HuH-7 (cell line): Measurements from ENCODE around the gene TMEM184A.
A peak's percentile ranks its signal among the peaks of the same experiment; 100 is the strongest.

Experiments
- DNase-seq: peaks from one replicate; pipeline ENCODE4 v3.0.0; 2011; ENCODE audit warnings: low spot score

Gene TMEM184A

DNA sequence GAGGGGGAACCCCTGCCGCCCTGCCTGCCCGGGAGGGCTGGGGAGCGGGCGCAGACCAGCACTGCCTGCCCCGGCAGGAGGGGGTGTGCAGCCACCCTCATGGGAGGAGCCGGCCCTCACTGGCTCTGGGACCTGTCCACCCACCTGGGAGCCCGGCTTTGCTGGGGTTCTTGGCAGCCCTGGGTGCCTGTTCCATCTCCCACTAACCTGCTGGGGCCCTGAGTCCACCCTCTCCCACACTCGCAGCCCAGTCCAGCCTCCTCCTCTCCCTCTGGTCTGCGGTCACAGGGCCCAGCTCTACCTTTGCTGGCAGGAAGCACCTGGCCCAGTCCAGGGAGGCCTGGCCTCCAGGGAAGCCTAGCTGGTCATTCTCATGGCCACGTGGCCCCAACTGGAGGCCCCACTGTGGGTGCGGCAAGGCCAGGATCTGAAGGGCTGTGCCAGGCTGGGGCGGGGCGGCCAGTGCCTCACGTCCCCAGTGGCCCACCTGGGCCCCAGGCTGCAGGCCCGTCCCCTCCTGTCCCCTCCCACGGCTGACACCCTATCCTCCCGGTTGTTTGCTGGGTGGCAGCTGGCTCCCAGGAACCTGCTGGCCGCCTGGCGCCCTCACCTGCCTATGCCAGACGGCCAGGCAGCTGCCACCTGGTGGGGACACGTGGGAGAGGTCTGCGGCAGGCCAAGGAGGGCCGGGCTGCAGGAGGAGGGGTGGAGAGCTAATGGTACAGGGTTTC lies at the start of gene TMEM184A:
Gene TMEM184A, minus strand, starts transcription at position 393 of the 731 bp plus-strand sequence. CDS start 721 bp downstream, outside the sequence.
- peak; percentile 94 for DNase-seq

DNA sequence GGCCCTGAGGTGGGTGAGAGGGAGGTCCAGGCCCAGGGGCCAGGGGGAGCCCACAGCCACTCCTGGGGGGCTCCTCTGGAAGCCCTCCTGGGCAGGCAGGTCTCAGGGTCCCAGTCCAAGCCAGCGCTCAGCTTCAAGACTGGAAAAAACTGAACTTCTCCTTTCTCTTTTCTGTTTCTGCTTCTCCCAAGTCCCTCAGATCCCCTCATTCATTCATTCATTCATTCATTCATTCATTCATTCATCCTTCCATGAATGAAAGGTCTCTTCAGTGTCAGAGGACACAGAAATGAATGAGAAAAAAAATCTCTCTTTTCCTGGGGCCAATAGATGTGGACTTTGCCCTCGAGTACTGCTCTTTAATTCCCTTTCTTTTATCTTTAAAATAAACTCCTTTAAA lies 48.4 kb upstream of the TMEM184A start:
- no peak for DNase-seq

DNA sequence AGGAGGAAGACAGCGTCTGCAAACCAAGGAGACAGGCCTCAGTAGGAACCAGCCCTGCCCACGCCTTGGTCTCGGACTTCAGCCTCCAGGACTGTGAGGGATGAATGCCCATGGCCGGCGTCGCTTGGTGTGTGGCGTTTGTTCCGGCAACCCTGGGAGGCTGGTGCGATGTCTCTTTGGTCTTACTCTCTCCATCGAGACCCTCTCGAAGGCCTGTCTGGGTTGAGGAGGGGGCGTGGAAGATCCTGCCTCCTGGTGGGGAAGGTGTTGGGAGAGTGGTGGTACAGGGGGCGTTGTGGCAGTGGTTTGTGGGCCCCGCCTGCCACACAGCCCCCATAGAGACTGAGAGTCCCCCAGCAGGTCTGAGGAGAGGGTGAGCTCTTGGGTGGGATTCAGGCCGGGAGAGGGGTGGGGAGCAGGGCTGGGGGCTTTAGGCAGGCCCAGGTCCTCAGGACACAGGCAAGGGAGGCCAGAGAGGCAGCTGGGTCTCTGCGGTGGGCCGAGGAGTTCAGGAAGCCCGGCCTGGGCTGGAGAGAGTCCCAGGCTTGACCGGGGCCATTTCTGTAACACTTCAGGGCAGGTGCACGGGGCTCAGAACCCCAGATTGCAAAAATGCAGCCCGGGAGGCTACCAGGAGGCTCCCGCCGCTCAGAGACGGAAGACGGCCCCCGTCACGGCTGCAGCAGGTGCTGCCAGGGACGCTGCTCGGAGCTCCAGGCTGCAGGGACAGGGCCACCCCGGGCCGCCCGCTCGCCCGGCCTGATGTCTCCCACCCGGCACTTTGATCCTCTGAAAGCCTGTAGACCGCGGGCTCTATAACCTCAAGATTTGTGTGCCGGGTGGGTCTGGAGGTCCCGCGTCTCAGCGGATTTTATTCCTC lies 47.6 kb upstream of the TMEM184A start:
- no peak for DNase-seq

DNA sequence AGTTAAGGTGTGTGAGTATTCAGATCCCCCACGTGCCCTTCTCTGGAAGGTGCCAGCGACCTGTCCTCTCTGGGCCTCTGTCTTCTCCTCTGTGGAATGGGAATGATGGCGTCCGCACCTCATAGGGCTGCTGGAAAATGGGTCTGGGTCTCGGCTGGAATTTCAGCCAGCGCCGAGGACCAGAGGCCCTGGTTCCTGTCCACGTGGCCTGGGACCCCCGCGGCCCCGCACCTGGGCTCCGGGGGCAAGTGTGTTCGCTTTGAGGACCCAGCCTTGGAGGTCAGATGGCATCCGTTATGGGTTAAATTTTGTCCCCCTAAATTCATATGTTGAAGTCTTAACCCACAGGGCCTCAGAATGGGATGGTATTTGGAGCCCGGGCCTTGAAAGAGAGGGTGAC lies 46.4 kb upstream of the TMEM184A start:
- DNase-seq, result no peak

DNA sequence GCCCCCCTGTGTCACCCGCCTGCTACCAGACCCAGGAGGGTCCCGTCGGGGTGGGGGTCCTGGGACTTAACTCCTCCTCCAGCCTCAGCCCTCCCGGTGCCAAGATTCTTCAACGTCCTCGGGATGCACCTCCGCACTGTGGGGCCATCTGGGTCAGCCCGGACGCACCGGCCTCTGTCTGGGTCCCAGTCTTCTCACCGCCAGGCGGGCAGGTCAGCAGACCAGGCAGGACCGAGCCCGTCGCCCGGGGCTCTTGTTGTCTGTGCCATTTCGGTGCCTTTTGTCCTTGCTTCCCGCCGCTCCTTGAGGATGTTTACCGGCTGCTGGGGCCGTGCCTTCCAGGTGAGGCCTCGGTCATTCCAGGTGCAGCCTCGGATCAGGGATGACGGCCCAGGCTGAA lies 46.0 kb upstream of the TMEM184A start:
- no peak for DNase-seq

DNA sequence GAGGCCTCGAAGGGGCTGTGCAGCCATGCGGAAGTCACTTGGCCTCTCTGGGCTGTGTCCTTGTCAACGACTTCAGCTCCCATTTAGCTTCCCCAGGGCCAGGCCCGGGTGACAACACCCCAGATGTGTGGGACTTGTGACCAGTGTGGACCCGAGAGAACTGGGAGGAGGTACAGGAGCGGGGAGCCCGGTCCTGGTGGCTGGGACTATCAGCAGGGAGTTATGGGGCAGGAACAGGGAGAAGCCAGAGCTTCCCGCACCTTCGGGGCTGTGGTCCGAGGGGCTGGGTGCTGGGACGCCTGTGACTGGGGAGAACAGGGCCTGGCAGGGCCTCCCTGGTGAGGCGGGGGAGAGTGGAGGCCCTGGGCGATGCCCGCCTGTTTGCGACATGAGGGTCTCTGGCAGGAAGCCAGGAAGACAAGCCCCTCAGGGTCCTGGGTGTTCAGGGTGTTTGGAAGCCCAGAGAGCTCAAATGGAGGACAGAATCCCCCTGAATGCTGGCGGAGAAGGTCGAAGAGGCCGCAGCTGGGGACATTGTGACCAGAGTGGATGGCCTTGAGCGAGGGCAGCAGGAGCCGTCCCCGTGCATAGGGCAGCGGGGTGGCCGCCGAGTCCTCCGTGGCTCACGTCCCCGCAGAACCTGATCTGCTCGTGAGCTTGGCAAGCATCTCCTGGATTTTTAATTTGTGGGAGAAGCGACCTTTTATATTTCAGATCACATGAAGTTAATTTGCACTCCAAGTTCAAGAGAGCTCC lies 43.8 kb upstream of the TMEM184A start:
- DNase-seq, result no peak

DNA sequence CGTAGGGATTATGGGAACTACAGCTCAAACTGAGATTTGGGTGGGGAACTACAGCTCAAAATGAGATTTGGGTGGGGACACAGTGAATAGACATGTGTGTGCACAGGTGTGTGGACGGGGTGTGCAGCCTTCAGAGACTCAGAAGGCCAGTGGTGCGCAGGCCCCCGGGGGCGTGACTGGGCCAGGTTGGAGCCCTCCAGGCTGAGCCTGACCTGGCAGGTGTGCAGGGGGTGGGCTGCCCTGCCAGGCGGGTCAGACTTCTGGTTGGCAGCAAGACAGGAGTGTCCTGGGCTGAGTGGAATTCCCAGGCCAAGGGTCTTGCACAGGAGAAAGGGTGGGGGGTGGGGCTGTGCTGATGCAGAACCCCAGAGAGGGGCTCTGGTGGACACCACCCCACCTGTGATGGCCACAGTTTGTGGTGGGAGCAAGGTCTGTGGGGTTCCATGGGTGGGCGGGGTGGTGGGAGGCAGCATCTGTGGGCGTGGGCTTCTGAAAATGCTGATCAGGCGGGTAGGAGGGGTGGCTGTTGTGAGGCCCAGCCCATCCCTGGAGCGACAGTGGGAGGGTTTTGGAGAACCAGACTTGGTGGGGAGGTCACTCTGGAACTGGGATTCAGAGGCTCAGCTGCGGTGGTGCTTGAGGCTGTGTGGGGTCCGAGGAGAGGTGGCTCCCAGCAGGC lies 43.1 kb upstream of the TMEM184A start:
- DNase-seq, result no peak

DNA sequence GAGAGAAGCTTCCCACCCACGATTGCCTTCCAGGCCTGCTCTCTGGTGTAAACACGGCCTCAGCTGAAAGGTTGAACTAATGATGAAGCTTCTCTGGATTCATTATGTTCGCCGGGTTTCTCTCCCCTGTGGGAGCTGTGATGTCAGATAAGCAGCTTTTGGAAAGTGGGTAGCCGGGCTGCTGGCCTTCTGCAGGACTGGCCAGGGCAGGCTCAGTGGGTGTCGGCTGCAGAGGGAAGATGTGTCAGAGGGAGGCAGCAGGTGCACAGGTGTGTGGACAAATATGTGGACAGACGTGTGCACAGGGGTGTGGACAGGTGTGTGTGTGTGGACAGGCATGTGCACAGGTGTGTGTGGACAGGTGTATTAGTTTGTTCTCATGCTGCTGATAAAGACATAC lies 42.3 kb upstream of the TMEM184A start:
- no peak for DNase-seq

DNA sequence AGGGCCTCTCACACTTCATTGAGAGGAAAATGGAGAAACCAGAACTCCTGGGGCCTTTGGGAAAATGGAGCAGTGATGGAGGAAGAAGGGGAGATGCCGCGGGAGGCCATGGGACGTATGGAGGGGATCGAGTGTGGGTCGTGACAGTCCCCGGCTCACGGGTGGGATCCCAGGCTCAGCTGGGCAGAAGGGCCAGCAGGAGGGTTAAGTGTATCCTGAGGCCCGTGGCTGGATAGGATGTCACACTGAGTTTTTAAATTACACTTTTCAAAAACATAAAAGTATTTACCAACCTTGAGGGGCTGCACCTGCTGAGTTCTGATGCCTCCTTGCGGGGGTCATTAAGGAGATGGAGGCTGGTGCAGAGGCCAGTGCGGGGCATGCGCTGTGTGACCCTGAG lies 41.8 kb upstream of the TMEM184A start:
- DNase-seq, result no peak

DNA sequence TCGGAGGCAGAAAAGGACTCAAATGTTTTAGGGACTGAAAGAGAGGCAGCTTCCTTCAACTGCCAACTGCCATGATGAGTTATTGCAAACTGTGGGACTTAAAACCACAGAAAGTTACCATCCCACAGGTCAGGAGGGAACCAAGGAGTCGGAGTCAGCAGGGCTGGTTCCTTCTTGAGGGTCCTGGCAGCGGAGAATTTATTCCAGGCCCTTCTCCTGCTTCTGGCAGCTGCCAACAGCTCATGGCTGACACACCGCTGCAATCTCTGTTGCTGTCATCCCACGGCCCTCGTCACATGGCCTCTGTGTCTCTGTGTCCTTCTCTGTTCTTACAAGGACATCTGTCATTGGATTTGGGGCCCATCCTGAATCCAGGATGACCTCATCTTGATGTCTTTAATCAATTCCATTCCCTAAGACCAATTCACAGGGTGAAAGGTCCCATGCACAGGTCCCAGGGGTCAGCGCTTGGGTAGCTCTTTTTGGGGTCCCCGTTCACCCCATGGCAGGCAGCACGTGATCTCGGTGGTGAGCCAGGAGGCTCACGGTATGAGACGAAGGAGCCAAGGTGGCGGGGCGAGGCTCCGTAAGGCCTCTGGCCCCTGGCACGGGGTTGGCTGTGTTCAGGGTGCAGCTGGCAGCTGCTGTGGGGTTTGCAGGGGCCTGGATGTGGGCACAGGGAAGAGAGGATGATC lies 41.2 kb upstream of the TMEM184A start:
- no peak for DNase-seq

DNA sequence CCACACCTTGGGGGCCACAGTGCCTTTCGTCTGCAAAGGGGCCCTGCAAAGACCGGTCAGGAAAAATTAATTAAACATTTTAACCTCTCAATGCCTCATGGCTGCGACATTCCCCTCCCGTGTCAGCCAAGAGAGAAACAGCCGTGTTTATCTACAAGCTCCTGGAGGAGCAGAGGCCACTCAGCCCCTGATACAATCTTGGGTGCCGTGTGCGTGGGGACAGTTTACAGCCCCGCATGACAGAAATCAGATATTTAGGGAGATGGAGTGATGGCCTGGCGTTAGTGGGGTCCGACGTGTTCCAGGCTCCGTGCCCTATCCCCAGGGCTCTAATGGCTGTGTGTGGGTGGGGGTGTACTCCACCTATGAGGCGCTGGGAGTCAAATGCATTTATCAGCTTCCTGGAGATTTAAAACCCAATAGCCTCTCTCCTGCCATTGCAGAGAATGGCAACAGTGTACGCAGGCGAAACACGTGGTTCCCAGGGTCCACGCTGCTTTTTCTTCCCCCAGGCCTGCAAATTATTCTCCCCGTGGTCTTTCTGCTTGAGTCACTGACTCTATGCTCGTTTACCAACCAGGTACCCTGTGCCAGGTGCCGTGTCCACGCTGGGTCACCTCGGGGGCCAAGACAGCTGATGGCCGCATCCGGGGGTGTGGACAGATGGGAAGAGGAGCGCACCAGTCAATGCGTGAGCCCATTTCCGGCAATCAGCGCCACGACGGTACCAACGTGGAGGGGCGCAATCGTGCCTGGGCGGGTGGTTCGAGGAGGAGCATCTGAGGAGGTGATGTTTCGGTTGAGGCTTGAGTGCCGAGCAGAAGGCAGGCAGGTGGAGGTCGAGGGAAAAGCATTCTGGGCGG lies 40.4 kb upstream of the TMEM184A start:
- DNase-seq, result no peak

DNA sequence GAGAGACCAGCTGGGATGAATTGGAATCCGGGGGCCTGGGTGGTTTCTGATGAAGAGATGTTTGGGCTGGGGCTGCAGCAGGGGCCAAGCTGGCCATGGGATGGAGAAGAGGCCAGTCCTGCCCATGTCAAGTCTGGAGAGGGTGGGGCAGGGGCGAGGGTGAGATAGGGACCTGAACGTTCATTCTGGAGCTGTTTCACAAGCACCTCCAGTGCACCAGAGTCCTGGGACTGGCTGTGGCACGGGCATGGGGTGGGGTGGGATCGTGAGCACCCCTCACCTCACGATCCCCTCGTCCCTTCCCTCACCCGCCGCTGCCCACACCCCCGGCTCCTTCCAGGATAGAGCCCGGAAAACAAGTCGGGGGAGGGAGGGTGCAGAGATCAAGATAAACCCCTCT lies 39.6 kb upstream of the TMEM184A start:
- no peak for DNase-seq

DNA sequence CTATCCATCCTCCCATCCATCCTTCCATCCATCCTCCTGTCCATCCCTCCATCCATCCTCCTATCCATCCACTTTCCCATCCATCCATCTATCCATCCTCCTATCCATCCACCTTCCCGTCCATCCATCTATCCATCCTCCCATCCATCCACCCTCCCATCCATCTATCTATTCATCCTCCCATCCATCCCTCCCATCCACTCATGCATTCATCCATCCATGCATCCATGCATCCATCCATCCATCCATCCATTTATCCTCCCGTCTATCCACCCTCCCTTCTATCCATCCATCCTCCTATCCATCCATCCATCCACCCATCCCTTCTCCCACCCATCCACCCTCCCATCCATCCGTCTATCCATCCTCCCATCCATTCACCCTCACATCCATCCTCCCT lies 39.0 kb upstream of the TMEM184A start:
- DNase-seq, result no peak

DNA sequence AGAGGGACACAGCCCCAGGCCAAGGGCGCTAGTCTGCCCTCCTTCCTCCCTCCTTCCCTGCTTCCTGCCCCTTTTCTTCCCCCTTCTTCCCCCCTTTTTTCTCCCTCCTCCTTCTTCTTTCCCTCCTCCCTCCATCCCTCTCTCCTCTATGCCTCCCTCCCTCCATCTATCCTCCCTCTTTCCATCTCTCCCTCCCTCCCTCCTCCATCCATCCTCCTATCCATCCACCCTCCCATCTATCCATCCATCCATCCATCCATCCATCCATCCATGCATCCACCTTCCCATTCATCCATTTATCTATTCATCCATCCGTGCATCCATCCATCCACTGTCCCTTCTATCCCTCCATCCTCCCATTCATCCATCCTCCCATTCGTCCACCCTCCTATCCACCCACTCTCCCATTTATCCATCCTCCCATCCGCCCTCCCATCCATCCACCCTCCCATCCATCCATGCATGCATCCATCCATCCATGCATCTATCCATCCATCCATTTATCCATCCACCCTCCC lies 38.0 kb upstream of the TMEM184A start:
- DNase-seq, result no peak

DNA sequence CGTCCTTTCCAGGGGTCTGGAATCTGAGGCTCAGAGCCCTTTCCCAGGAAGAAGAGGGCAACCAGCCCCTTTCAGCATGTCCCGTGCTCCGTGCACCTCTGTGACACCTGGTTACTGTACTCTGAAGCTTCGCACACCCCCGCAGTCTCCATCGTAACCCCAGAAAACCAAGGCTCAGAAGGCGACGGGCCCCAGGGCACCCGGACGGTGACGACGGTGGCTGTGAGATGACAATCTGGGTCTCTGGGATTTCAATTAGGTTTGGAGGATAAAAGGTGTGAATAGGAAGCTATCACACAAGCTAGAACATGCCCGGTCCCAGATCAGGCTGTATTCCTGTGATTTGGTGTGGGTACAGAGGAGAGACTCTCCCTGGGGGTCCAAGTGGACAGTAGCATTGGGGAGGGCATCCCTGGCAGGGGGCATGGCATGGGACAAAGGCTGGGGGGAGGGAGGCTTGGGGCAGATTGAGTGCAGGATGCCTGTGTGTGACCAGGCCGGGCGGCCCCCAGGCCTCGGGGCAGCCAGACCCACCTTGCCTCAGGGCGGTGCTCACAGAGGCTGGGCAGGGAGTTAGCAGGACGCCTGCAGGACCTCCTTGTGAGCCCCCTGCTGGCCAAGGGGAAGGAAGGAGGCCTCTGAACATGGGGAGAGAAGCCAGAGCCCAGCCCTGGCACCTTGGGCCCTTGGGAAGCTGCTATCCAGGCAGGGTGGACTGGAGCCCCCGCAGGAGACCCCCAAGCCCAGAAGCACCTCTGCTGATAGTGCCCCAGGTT lies 37.3 kb upstream of the TMEM184A start:
- DNase-seq, result peak; percentile 83

DNA sequence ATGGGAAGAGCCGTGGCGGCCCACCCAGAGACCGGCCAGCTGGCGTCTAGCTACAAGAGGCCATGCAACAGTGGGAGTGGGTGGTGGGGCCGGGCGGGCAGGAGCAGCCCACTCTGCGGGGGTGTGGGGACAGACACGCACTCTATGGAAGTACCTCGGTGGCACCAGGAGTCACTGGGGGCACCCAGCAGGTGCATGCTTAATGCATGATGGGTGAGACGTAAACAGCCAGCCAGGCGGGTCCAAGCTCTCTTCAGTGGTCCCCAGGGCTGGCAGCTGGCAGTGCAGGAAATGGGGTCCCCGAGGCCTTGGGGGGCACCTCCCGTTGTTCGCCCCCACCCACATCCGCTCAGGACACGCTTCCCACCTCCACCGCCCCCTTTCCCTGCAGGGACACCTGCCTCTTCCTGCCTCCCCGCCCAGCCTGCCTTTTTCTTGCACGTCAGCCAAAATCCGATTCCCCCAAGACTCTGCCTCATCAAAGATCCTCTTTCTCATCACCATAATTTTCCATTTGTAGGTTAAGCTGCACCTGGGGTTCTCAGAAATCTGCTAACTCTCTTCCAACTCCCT lies 36.4 kb upstream of the TMEM184A start:
- no peak for DNase-seq

DNA sequence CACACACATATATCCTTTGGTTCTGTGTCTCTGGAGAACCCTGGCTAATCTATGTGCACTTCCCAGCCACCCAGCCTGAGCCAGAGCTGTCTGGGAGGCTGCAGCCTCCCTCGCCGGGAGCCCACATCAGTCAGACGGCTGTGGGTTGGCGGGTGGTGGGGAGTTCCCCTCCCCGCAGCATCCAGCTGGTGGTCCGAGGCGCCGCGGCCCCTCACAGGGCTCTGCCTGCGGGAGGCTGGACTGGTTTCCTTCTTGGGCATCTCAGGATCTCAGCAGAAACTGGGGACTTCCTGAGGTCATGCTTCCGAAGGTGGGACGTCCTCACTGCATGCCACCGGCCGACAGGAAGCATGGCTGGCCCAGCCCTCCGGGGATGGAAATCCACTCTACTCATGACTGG lies 35.9 kb upstream of the TMEM184A start:
- DNase-seq, result no peak

DNA sequence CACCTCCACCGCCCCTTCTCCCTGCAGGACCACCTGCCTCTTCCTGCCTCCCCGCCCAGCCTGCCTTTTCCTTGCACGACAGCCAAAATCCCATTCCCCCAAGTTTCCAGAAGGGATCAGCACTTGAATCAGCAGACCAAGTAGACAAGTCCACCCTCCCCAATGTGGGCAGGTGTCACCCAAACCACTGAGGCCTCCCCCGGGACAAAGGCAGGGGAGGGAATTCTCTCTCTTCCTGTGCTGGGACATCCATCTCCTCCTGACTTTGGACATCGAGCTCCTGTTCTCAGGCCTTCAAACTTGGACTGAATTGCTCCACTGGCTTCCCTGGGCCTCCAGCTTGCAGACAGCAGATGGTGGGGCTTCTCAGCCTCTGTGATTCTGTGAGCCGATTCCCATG lies 35.4 kb upstream of the TMEM184A start:
- DNase-seq, result no peak

DNA sequence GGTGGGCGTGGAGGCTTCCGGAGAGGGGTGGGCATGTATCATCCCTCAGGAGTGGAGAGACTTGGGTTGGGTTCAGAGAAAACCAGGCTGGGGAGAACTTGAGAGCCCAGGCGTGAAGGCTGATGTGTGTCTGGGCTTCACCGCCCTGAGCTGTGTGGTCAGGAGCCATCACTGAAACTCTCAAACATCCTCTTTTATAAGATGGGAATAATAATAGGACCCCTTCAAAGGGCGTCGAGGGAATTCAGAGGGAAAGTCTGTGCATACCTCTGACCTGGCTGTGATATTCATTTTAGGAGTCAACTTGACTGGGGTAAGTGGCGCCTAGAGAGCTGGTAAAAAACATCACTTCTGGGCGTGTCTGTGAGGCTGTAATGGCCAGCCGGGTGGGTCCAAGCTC lies 34.9 kb upstream of the TMEM184A start:
- no peak for DNase-seq
